GM12878 (cell line): Measurements from ENCODE around the gene MAP3K1. TPM values are rescaled to one million over a fixed set of nuclear protein-coding genes. Genes with fewer than 3 reads are reported as not detected.

ENCODE experiments used
- ATAC-seq: fragments of 200-7000 bp; cut with Tn5 transposase; 3 replicates; pipeline ENCODE4 v1.9.1; 2020; ENCODE audit warnings: mild to moderate bottlenecking, moderate library complexity
- BruUV-seq: library from RNA; stranded (reverse); fragments of 400-500 nt; replicated peaks from 2 replicates; lab custom pipeline; 2021; lab: Mats Ljungman, UMichigan
- CTCF ChIA-PET: fragments of 300-600 bp; sonication (Branson Sonifier 250); formaldehyde crosslinking; extraction: SDS; loops from one replicate; lab custom pipeline; 2021; ENCODE audit warnings: inconsistent platforms; lab: Yijun Ruan, JAX
- POLR2A ChIA-PET: fragments of 350-600 bp; formaldehyde crosslinking; extraction: SDS; loops from one replicate; lab custom pipeline; 2021; ENCODE audit warnings: inconsistent platforms; lab: Charles Lee
- RAD21 ChIA-PET: fragments of 300-600 bp; sonication (Branson Sonifier 250); formaldehyde crosslinking; loops from one replicate; lab custom pipeline; 2023; ENCODE audit warnings: antibody characterized with exemption; ENCODE audit not compliant: unreplicated experiment; lab: Charles Lee
- SMC1A ChIA-PET: fragments of 300-600 bp; sonication (Branson Sonifier 250); formaldehyde crosslinking; loops from one replicate; lab custom pipeline; 2023; ENCODE audit not compliant: unreplicated experiment, uncharacterized antibody; lab: Charles Lee
- DNase-seq: peaks from one replicate; pipeline ENCODE4 v3.0.0-alpha.2; 2011; ENCODE audit warnings: low read depth, low spot score
- FAIRE-seq: peaks from 3 replicates; lab custom pipeline; 2011; peaks lifted over from hg19 to GRCh38; lab: Jason Lieb, UNC
- H2AFZ ChIP-seq: 2 replicates; pipeline ENCODE4 v1.6.0; 2011; ENCODE audit warnings: low read depth, low read length, control low read depth; ENCODE audit not compliant: control insufficient read depth
- H3K27ac ChIP-seq: 2 replicates; pipeline ENCODE4 v1.5.1; 2011; ENCODE audit warnings: control low read depth; ENCODE audit not compliant: control insufficient read depth, insufficient read depth
- H3K27me3 ChIP-seq, 2 experiments: replicated peaks in 1 of 2; 2 replicates each; pipeline versions ENCODE4 v1.6.0 to v1.6.1; 2011; ENCODE audit warnings: low read length in 1 of 2; ENCODE audit not compliant: control insufficient read depth in 2 of 2, insufficient read depth in 2 of 2
- H3K36me3 ChIP-seq, 2 experiments: 2 replicates each; pipeline ENCODE4 v1.5.1; 2011; ENCODE audit warnings: low read length in 1 of 2; ENCODE audit not compliant: control insufficient read depth in 2 of 2, insufficient read depth in 2 of 2
- H3K4me1 ChIP-seq: 2 replicates; pipeline ENCODE4 v1.6.1; 2011; ENCODE audit warnings: mild to moderate bottlenecking, low read length, moderate library complexity, mixed read lengths; ENCODE audit not compliant: control insufficient read depth, insufficient read depth
- H3K4me2 ChIP-seq: 2 replicates; pipeline ENCODE4 v1.6.0; 2011; ENCODE audit warnings: control low read depth; ENCODE audit not compliant: control insufficient read depth, insufficient read depth
- H3K4me3 ChIP-seq: fragments of 200-600 bp; sonication (generic); 2 replicates; pipeline ENCODE4 v1.5.1; 2016
- H3K79me2 ChIP-seq: 2 replicates; pipeline ENCODE4 v1.6.0; 2011; ENCODE audit warnings: low read length; ENCODE audit not compliant: control insufficient read depth, insufficient read depth
- H3K9ac ChIP-seq: 2 replicates; pipeline ENCODE4 v1.8.0; 2011; ENCODE audit warnings: low read length, control low read depth, mixed read lengths; ENCODE audit not compliant: control insufficient read depth, insufficient read depth
- H3K9me3 ChIP-seq: replicated peaks from 3 replicates; pipeline ENCODE4 v1.5.1; 2011; ENCODE audit warnings: mild to moderate bottlenecking, low read length; ENCODE audit not compliant: control insufficient read depth, insufficient read depth
- H4K20me1 ChIP-seq: 2 replicates; pipeline ENCODE4 v1.6.0; 2011; ENCODE audit not compliant: control insufficient read depth, insufficient read depth
- BMI1 ChIP-seq: fragments of 450-650 bp; IDR thresholded peaks from 2 replicates; pipeline ENCODE4 v1.6.1; 2016; ENCODE audit warnings: mild to moderate bottlenecking, moderate library complexity, borderline replicate concordance
- CBX3 ChIP-seq: fragments of 200-600 bp; sonication (generic); IDR thresholded peaks from 2 replicates; pipeline ENCODE4 v1.6.1; 2016; ENCODE audit warnings: low read depth, borderline replicate concordance
- CREB1 ChIP-seq: IDR thresholded peaks from 2 replicates; pipeline ENCODE4 v1.6.1; 2012; ENCODE audit warnings: low read depth, mild to moderate bottlenecking, inconsistent platforms
- EED ChIP-seq: sonication (generic); IDR thresholded peaks from 2 replicates; pipeline ENCODE4 v1.6.1; 2016; ENCODE audit warnings: antibody characterized with exemption, low read depth
- ELK1 ChIP-seq: IDR thresholded peaks from 2 replicates; pipeline ENCODE4 v1.6.1; 2012; ENCODE audit warnings: low read depth, low read length, improper control_type of control experiment
- HDAC2 ChIP-seq: fragments of 200-600 bp; sonication (generic); IDR thresholded peaks from 2 replicates; pipeline ENCODE4 v1.6.1; 2017
- IKZF1 ChIP-seq: fragments of 450-650 bp; conservative IDR thresholded peaks from 2 replicates; pipeline ENCODE4 v1.6.1; 2017; ENCODE audit warnings: antibody characterized with exemption, mild to moderate bottlenecking
- RB1 ChIP-seq: fragments of 450-650 bp; formaldehyde crosslinking; IDR thresholded peaks from 2 replicates; pipeline ENCODE4 v1.6.1; 2017; ENCODE audit warnings: mild to moderate bottlenecking, borderline replicate concordance
- SRF ChIP-seq, 2 experiments: IDR thresholded peaks; 2 replicates each; pipeline ENCODE4 v1.6.1; 2011; ENCODE audit warnings: low read depth in 2 of 2, low read length in 2 of 2, mild to moderate bottlenecking in 1 of 2, moderate library complexity in 1 of 2
- ZNF592 ChIP-seq: fragments of 450-650 bp; IDR thresholded peaks from 2 replicates; pipeline ENCODE4 v1.6.1; 2017; ENCODE audit warnings: mild to moderate bottlenecking, moderate library complexity
- WGBS: methylation state at CpG from one replicate; pipeline ENCODE4 v1.1.6; 2016; ENCODE audit warnings: low lambda C conversion rate; ENCODE audit not compliant: insufficient replicate concordance, insufficient coverage; ENCODE audit errors: missing lambda C conversion rate; 5-methylcytosine and 5-hydroxymethylcytosine counted together
- in situ Hi-C: fragments of 300-500 bp; cut with MboI; formaldehyde crosslinking; loops from 9 replicates; pipeline ENCODE4 v1.14.3; 2018; ENCODE audit warnings: mixed read lengths
- intact Hi-C: fragments of 100-400 bp; cut with micrococcal nuclease; formaldehyde crosslinking; loops from one replicate; pipeline ENCODE4 v1.14.2; 2022; ENCODE audit not compliant: unreplicated experiment
- polyA plus RNA-seq, 11 experiments: library from polyadenylated mRNA; depleted of rRNA in 4 of 11; unstranded in 6 of 11; stranded (reverse) in 5 of 11; fragments of >200 nt; fragmentation: Nextera tagmentation in 4 of 11; fragmentation: Illumina TruSeq in 1 of 11; extraction: Ambion mirVana in 4 of 11; extraction: Trizol in 1 of 11; gene quantifications; 1 replicate in 1 of 11; 2 replicates in 10 of 11; pipeline versions ENCODE4 v1.2.1 to v1.2.3, GENCODE V29; 2011 to 2016; ENCODE audit warnings: inconsistent platforms in 2 of 11, missing spikeins in 2 of 11, low read depth in 1 of 11
- total RNA-seq, 4 experiments: library from RNA; depleted of rRNA in 3 of 4; stranded (reverse); fragments of >200 nt in 3 of 4; fragmentation: Illumina TruSeq in 1 of 4; extraction: Trizol in 1 of 4; gene quantifications; 2 replicates each; pipeline versions ENCODE4 v1.2.1 to v1.2.3, GENCODE V29; 2013 to 2021

MAP3K1 gene
- total and polyA plus RNA-seq, 10 of the 15 experiments (the other 5 are each of a cell fraction or from before 2014, with no cell fraction given), result 7.5 to 24.6 (median 12.6) TPM

DNA sequence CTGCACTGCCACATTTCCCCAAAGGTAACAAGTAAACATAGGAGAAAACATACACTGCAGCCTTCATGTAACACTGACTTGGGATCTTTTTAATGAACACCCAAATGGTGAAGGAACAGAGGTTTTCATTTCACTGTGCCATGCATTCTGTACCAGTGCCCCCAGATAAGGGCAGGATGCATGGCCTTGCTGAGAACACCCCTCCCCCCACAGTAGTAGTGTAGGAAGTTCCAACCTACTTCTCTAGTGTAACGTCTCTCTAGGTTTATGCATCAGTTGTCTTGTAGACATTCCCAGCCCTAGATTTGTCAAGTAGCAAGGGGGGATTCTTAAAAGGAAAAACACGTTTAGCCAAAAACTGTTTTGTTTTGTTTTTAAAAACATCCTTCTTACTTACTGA lies 29.9 kb downstream of the MAP3K1 start:
- H3K36me3 ChIP-seq, result no peaks in the 10 kb centered on the region
- peaks cover 6% of the 10 kb centered on the region for H3K79me2 ChIP-seq
- H3K9ac ChIP-seq, result no peak overlapping the region
- no peak overlapping the region for H3K27ac ChIP-seq
- 36% methylated on average over 2 of the region's 2 CpGs for WGBS
- ATAC-seq (peak; percentile 27; the same call in 1 of the 3 replicates), DNase-seq (no peak), FAIRE-seq (no peak)
- intact Hi-C loops, result no loop called here
- in situ Hi-C loops, result no loop called here
- TF ChIP-seq ELK1 (no peak), BMI1 (no peak), IKZF1 (no peak), ZNF592 (no peak), HDAC2 (no peak), RB1 (no peak), CBX3 (no peak), EED (no peak), SRF (IDR thresholded peaks at IDR 0.05; ENCODE audit: low read depth in 2 of 2, low read length in 2 of 2) (no peak), CREB1 (no peak)
- no peaks in the 10 kb centered on the region for H3K27me3 ChIP-seq
- ChIA-PET POLR2A (no interaction called here), CTCF (interaction anchor here (9.2 kb wide), 1 partner anchor 577 kb away, joined by 296 read pairs; no protein-coding TSS in a partner anchor), SMC1A (interaction anchor here (1.0 to 1.2 kb wide), 2 partner anchors 11 to 574 kb away, joined by 3 to 7 read pairs; no protein-coding TSS in a partner anchor), RAD21 (interaction anchor here (1.0 kb wide), 1 partner anchor 574 kb away, joined by 3 read pairs; no protein-coding TSS in a partner anchor)
- 0 out of 2 replicates have a peak overlapping the region, but pooled peaks have one; percentile 7 for H3K4me2 ChIP-seq
- no peak overlapping the region for H3K4me3 ChIP-seq
- H4K20me1 ChIP-seq, result peaks cover 3% of the 10 kb centered on the region; the same call in 1 of the 2 replicates
- H2AFZ ChIP-seq, result no peak overlapping the region
- H3K9me3 ChIP-seq, result no peaks in the 10 kb centered on the region
- H3K4me1 ChIP-seq, result peaks cover 8% of the 10 kb centered on the region
- no TSS peak for BruUV-seq
